NT2/D1 (cell line): ENCODE data around the gene ACACA.

Source experiments
- SUZ12 ChIP-seq: IDR thresholded peaks from 2 replicates; pipeline ENCODE4 v1.6.1; 2011; ENCODE audit not compliant: insufficient read length, insufficient read depth; ENCODE audit errors: extremely low read depth
- YY1 ChIP-seq: IDR thresholded peaks from 2 replicates; pipeline ENCODE4 v1.6.1; 2011; ENCODE audit not compliant: insufficient read length, insufficient read depth
- ZNF274 ChIP-seq: IDR thresholded peaks from 2 replicates; pipeline ENCODE4 v1.6.1; 2011; ENCODE audit warnings: mild to moderate bottlenecking, low read depth, low read length

DNA sequence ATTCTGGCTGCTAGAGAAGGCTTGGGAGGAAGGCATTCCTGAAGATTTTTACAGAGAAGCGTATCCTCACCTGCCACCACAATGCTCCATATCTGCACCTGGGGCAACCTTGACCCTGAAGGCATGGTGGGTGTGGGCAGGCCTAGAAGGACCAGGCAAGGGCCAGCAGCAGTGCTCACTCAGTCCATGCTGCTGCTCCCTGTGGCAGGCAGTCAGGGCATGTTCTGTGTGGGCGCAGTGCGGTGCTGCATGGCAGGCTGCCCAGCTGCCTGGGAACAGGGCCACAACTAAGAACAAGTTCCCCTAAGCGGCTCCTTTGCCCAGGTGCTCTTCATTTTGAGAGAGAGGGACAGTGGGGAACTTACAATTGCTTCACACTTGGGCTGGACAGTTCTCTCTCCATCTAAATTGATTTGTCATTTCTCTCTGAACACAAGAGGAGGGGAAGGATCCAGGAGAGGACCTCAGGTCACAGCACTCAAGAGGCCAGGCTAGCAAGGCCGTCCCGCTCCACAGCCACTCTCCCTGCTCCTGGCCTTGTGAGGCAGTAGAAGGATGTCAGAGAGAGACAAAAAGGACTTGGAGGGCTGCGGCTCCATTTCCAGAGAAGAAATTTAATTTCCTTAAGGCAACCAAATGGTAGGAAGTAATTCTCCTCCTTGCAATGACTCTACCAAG lies 299.1 kb downstream of the ACACA start:
- TF ChIP-seq ZNF274 (no peak), SUZ12 (no peak), YY1 (no peak)
